ACHN (cell line): ENCODE results near the gene CBLB.
"Not testable (repeated sequence)": the region's sequence is repeated elsewhere in the genome, so short reads cannot be mapped to it uniquely, and the experiment has no call there.

Experiments used
- DNase-seq: peaks from one replicate; pipeline ENCODE4 v3.0.0-alpha.2; 2015
- in situ Hi-C: cut with HindIII; loops from 2 replicates; pipeline ENCODE4 v1.10.0; 2017; ENCODE audit warnings: low sequenced_read_pairs, low pct_ligation_motif_present, low pct_unique_long_range_greater_than_20kb

CBLB gene

GRCh38 chr3:105829871-105830622 is 38.8 kb downstream of the CBLB start:
- in situ Hi-C loops: no loop called here

GRCh38 chr3:105829229-105829628 is 39.6 kb downstream of the CBLB start:
- in situ Hi-C loops: no loop called here
- no peak for DNase-seq

More at GRCh38 chr3:105829871-105830622, 38.8 kb downstream of the CBLB start:
- DNase-seq: no peak

- DNase-seq: no peak
- in situ Hi-C loops: no loop called here
These were observed 40.1 kb downstream of the CBLB start for GRCh38 chr3:105828703-105829102.

- peak; percentile 78 for DNase-seq
- in situ Hi-C loops: no loop called here
These were observed 40.9 kb downstream of the CBLB start for GRCh38 chr3:105827959-105828358.

- DNase-seq: no peak
- in situ Hi-C loops: no loop called here
These were observed 41.8 kb downstream of the CBLB start for GRCh38 chr3:105826778-105827634.

- DNase-seq: no peak
These were observed 44.7 kb downstream of the CBLB start for GRCh38 chr3:105824129-105824528.

GRCh38 chr3:105823149-105823867 is 45.5 kb downstream of the CBLB start:
- in situ Hi-C loops: no loop called here
- DNase-seq: peak; percentile 55

More at GRCh38 chr3:105824129-105824528, 44.7 kb downstream of the CBLB start:
- in situ Hi-C loops: no loop called here

- in situ Hi-C loops: no loop called here
- DNase-seq: no peak
These were observed 46.4 kb downstream of the CBLB start for GRCh38 chr3:105822171-105823123.

- DNase-seq: no peak
- in situ Hi-C loops: no loop called here
These were observed 47.4 kb downstream of the CBLB start for GRCh38 chr3:105821433-105821832.

GRCh38 chr3:105816833-105817232 is 52.0 kb downstream of the CBLB start:
- no peak for DNase-seq
- in situ Hi-C loops: no loop called here

- in situ Hi-C loops: not testable (repeated sequence)
These were observed 53.5 kb downstream of the CBLB start for GRCh38 chr3:105815331-105815730.

GRCh38 chr3:105813710-105814109 is 55.1 kb downstream of the CBLB start:
- DNase-seq: no peak
- in situ Hi-C loops: no loop called here

More at GRCh38 chr3:105815331-105815730, 53.5 kb downstream of the CBLB start:
- DNase-seq: not testable (repeated sequence)

- in situ Hi-C loops: no loop called here
- DNase-seq: no peak
These were observed 56.6 kb downstream of the CBLB start for GRCh38 chr3:105812194-105812586.

- DNase-seq: no peak
- in situ Hi-C loops: no loop called here
These were observed 57.2 kb downstream of the CBLB start for GRCh38 chr3:105811518-105812193.

GRCh38 chr3:105809208-105809888 is 59.5 kb downstream of the CBLB start:
- no peak for DNase-seq
- in situ Hi-C loops: no loop called here

GRCh38 chr3:105807701-105808100 is 61.1 kb downstream of the CBLB start:
- in situ Hi-C loops: no loop called here
- no peak for DNase-seq

- DNase-seq: no peak
- in situ Hi-C loops: no loop called here
These were observed 61.7 kb downstream of the CBLB start for GRCh38 chr3:105807146-105807545.
